Ascending aorta (tissue), 2 donors: ENCODE results near the gene IFNB1. TPM values are rescaled to one million over a fixed set of nuclear protein-coding genes. Genes with fewer than 3 reads are reported as not detected.

Source experiments
- DNase-seq, 2 donors: peaks; one replicate each; pipeline ENCODE4 v3.0.0-alpha.2; 2019; ENCODE audit warnings: low spot score in 2 of 2
- H3K27ac ChIP-seq, 2 donors: fragments of 200-600 bp; sonication (generic); one replicate each; pipeline ENCODE4 v1.5.1; 2016 to 2017; ENCODE audit warnings: mild to moderate bottlenecking in 1 of 2
- H3K27me3 ChIP-seq: fragments of 200-600 bp; sonication (generic); one replicate; pipeline ENCODE4 v1.5.1; 2017
- H3K36me3 ChIP-seq, 2 donors: fragments of 200-600 bp; sonication (generic); one replicate each; pipeline ENCODE4 v1.5.1; 2016
- H3K4me1 ChIP-seq, 2 donors: fragments of 200-600 bp; sonication (generic); one replicate each; pipeline ENCODE4 v1.5.1; 2016 to 2017; ENCODE audit warnings: mild to moderate bottlenecking in 1 of 2
- H3K4me3 ChIP-seq, 2 donors: fragments of 200-600 bp; sonication (generic); one replicate each; pipeline ENCODE4 v1.5.1; 2016 to 2017; ENCODE audit warnings: mild to moderate bottlenecking in 1 of 2
- H3K9me3 ChIP-seq, 2 donors: fragments of 200-600 bp; sonication (generic); one replicate each; pipeline ENCODE4 v1.5.1; 2016
- intact Hi-C: fragments of 100-400 bp; cut with DNase I; formaldehyde crosslinking; loops from one replicate; pipeline ENCODE4 v1.15.1; 2023
- total RNA-seq: library from RNA; depleted of rRNA; stranded (reverse); fragments of >200 nt; gene quantifications from one replicate; pipeline ENCODE4 v1.1.0, GENCODE V29; 2016
- TF ChIP-seq, protein P1 (sequence below), 3 experiments: fragments of 200-600 bp in 2 of 3; fragments of 450-650 bp in 1 of 3; sonication (generic) in 2 of 3; IDR thresholded peaks; one replicate each; pipeline ENCODE4 v1.5.1; 2016 to 2019; ENCODE audit warnings: antibody characterized with exemption in 3 of 3, mild to moderate bottlenecking in 1 of 3, moderate library complexity in 1 of 3

IFNB1 gene
- total RNA-seq, 1 donor from 2014 or later = not detected

DNA sequence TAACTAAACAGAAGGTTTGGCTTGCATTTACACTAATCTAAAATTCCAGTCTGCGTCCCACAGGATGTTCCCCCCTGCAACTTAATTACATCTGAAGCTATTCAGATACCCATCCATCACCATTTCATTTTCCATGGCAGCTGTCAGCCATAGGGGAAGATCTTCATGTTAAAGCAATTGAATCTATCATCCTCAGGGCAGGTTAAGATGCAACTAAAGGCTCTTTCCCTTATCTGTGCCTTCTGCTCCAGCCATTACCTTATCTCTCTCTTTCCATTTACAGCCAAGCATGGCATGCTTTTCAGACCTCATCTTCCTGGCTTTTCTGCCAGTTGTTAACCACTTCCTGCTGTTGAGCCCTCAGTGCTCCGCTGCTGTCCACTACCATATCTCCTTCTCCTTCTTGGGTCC is 30.5 kb downstream of the IFNB1 start:
- TF ChIP-seq, protein P1, sequence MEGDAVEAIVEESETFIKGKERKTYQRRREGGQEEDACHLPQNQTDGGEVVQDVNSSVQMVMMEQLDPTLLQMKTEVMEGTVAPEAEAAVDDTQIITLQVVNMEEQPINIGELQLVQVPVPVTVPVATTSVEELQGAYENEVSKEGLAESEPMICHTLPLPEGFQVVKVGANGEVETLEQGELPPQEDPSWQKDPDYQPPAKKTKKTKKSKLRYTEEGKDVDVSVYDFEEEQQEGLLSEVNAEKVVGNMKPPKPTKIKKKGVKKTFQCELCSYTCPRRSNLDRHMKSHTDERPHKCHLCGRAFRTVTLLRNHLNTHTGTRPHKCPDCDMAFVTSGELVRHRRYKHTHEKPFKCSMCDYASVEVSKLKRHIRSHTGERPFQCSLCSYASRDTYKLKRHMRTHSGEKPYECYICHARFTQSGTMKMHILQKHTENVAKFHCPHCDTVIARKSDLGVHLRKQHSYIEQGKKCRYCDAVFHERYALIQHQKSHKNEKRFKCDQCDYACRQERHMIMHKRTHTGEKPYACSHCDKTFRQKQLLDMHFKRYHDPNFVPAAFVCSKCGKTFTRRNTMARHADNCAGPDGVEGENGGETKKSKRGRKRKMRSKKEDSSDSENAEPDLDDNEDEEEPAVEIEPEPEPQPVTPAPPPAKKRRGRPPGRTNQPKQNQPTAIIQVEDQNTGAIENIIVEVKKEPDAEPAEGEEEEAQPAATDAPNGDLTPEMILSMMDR (IDR thresholded peaks at IDR 0.05) = no peak
- no peak for DNase-seq
- H3K9me3 ChIP-seq = no peaks in the 10 kb centered on the region
- intact Hi-C loops = no loop called here
- no peak overlapping the region for H3K27ac ChIP-seq
- H3K4me1 ChIP-seq = no peaks in the 10 kb centered on the region
- H3K36me3 ChIP-seq = no peaks in the 10 kb centered on the region
- no peak overlapping the region for H3K4me3 ChIP-seq
- H3K27me3 ChIP-seq = no peaks in the 10 kb centered on the region

DNA sequence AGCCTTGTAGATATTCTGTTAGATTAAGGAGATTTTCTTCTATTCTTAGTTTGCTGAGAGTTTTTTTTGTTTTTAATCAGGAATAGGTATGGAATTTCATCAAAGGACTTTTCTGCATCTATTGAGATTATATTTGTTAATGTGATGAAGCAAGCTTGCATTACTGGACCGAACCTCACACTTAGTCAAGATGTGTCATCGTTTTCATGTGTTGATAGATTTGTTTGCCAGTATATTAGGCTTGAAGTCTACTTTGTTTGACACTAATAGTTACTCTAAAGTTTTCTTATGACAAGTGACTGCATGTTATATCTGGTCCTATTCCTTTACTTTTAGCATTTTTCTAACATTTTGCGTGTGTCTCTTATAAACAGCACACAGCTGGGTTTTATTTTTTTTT is 33.9 kb downstream of the IFNB1 start:
- Histone ChIP-seq H3K36me3 (no peaks in the 10 kb centered on the region), H3K4me1 (no peaks in the 10 kb centered on the region), H3K27me3 (no peaks in the 10 kb centered on the region), H3K9me3 (no peaks in the 10 kb centered on the region), H3K4me3 (no peak overlapping the region), H3K27ac (no peak overlapping the region)
- DNase-seq = no peak
- intact Hi-C loops = no loop called here
- TF ChIP-seq, protein P1 (IDR thresholded peaks at IDR 0.05) = no peak

DNA sequence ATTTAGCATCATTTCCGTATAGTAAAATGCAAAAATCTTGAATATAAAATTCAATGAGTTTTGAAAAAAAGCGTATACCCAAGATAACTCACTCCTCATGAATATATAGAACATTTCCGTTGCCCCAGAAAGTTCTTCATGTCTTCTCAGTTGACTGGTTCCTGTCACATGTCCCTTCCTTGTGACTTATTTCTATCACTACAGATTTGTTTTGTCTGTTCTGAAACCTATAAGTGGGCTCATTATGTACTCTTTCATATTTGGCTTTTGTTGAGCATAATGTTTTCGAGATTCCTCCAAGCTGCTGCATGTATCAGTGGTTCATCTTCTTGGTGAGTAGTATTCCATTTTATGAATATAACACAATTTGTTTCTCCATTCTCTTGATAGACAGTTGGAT is 35.3 kb downstream of the IFNB1 start:
- H3K4me3 ChIP-seq = no peak overlapping the region
- H3K9me3 ChIP-seq = no peaks in the 10 kb centered on the region
- intact Hi-C loops = no loop called here
- TF ChIP-seq, protein P1 (IDR thresholded peaks at IDR 0.05) = no peak
- DNase-seq = no peak
- no peaks in the 10 kb centered on the region for H3K36me3 ChIP-seq
- H3K4me1 ChIP-seq = no peaks in the 10 kb centered on the region
- H3K27ac ChIP-seq = no peak overlapping the region
- no peaks in the 10 kb centered on the region for H3K27me3 ChIP-seq

DNA sequence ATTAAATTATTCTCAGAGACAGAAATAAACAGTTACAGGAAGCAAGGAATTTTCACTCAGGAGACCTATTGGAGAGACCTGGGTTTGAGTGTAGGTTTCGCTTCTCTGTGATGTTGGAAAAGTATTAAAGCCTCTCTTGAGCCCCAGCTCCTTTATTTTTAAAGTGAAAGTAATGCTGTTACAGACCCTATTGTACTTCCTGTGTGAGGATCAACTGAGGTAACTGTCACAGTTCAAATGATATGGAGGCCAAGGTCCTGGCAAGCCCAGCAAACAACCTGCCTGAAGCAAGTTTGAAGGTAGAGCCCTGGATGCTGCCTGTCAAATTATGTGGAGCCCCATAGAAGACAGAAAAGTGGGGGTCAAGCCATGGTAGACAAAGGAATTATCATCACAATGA is 38.4 kb downstream of the IFNB1 start:
- TF ChIP-seq, protein P1 (IDR thresholded peaks at IDR 0.05) = no peak
- no peak for DNase-seq
- no peaks in the 10 kb centered on the region for H3K36me3 ChIP-seq
- H3K27ac ChIP-seq = no peak overlapping the region
- no peaks in the 10 kb centered on the region for H3K27me3 ChIP-seq
- intact Hi-C loops = no loop called here
- H3K4me3 ChIP-seq = no peak overlapping the region
- H3K4me1 ChIP-seq = no peaks in the 10 kb centered on the region
- no peaks in the 10 kb centered on the region for H3K9me3 ChIP-seq

DNA sequence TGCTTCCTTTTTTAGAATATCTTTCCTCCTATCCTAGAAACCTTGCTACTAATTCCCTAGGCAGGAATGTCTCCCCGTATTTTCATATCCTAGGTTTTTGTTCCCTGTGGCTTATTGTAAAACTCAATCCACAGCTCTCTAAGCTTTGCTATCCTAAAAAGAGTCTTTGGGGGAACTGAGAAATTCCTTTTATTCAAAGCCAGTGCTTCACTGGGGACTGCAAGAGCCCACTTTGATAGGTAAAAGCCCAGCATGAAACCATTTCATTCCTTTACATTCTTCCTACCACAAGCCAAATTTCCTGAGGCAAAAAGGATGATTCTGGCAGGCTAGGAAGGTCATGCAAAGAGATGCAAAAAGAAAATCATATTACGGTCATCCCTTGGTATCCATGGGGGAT is 40.5 kb downstream of the IFNB1 start:
- H3K27me3 ChIP-seq = no peaks in the 10 kb centered on the region
- TF ChIP-seq, protein P1 (IDR thresholded peaks at IDR 0.05) = no peak
- no peaks in the 10 kb centered on the region for H3K4me1 ChIP-seq
- no peaks in the 10 kb centered on the region for H3K36me3 ChIP-seq
- no peak overlapping the region for H3K4me3 ChIP-seq
- intact Hi-C loops = no loop called here
- no peaks in the 10 kb centered on the region for H3K9me3 ChIP-seq
- no peak for DNase-seq
- H3K27ac ChIP-seq = no peak overlapping the region

DNA sequence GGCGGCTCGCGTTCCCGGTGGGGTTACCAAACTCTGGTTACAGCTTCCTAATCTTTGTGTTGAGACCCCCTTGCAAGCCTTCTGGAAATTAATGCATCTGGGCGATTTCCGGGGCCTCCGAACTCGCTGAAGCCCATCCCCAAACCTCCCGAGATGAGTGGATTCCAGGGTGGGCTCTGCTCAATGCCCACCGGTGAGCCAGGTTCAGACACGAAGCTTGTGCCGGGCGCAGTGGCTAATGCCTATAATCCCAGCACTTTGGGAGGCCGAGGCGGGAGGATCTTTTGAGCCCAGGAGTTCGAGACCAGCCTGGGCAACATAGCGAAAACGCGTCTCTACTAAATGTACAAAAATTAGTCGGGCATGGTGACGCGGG is 45.9 kb downstream of the IFNB1 start:
- DNase-seq = no peak
- no peaks in the 10 kb centered on the region for H3K9me3 ChIP-seq

More for the DNA sequence above, 45.9 kb downstream of the IFNB1 start:
- Histone ChIP-seq H3K4me3 (peak overlapping the region; percentile 66 to 79), H3K27ac (peak overlapping the region; percentile 77 to 82), H3K36me3 (no peaks in the 10 kb centered on the region), H3K4me1 (peaks cover 0 to 4% of the 10 kb centered on the region in 2 donors), H3K27me3 (no peaks in the 10 kb centered on the region)
- TF ChIP-seq, protein P1 (IDR thresholded peaks at IDR 0.05) = no peak
- intact Hi-C loops = loop anchor here (2.0 to 5.0 kb wide), 2 partner anchors 39 to 49 kb away; no protein-coding TSS in a partner anchor
